SK-N-SH treated with all-trans-retinoic acid at 6 μM for 48 hours (cell line): ENCODE data around the gene YPEL4.

Experiments used
- ATAC-seq: fragments of 200-7000 bp; cut with Tn5 transposase; 3 replicates; pipeline ENCODE4 v1.9.1; 2020; ENCODE audit warnings: mild to moderate bottlenecking, moderate library complexity
- BACH2 ChIP-seq: fragments of 250-450 bp; sonication (Bioruptor Pico); IDR thresholded peaks from 2 replicates; pipeline ENCODE4 v1.9.0; 2021; ENCODE audit warnings: mild to moderate bottlenecking, borderline replicate concordance
- CSDC2 ChIP-seq: fragments of 250-450 bp; sonication (Bioruptor Pico); IDR thresholded peaks from 2 replicates; pipeline ENCODE4 v1.5.0; 2020; ENCODE audit warnings: mild to moderate bottlenecking, moderate library complexity
- ESRRG ChIP-seq: fragments of 250-450 bp; sonication (Bioruptor Pico); IDR thresholded peaks from 2 replicates; pipeline ENCODE4 v1.6.1; 2021; ENCODE audit warnings: mild to moderate bottlenecking
- GLIS3 ChIP-seq: fragments of 250-450 bp; sonication (Bioruptor Pico); IDR thresholded peaks from 2 replicates; pipeline ENCODE4 v1.5.0; 2020; ENCODE audit warnings: mild to moderate bottlenecking, moderate library complexity
- ISL1 ChIP-seq: fragments of 250-450 bp; sonication (Bioruptor Pico); IDR thresholded peaks from 2 replicates; pipeline ENCODE4 v2.1.2; 2022; ENCODE audit warnings: mild to moderate bottlenecking, moderate library complexity
- OSR1 ChIP-seq: fragments of 250-450 bp; sonication (Bioruptor Pico); IDR thresholded peaks from 2 replicates; pipeline ENCODE4 v1.8.0; 2022; ENCODE audit warnings: moderate library complexity, mild to moderate bottlenecking, inconsistent platforms
- PPARA ChIP-seq: fragments of 250-450 bp; sonication (Bioruptor Pico); IDR thresholded peaks from 2 replicates; pipeline ENCODE4 v1.5.0; 2020; ENCODE audit warnings: mild to moderate bottlenecking, borderline replicate concordance
- RARB ChIP-seq: fragments of 250-450 bp; sonication (Bioruptor Pico); IDR thresholded peaks from 2 replicates; pipeline ENCODE4 v1.8.0; 2021; ENCODE audit warnings: mild to moderate bottlenecking, moderate library complexity
- SNAI2 ChIP-seq: fragments of 250-450 bp; sonication (Bioruptor Pico); IDR thresholded peaks from 2 replicates; pipeline ENCODE4 v1.5.0; 2020; ENCODE audit warnings: mild to moderate bottlenecking, moderate library complexity
- TCF4 ChIP-seq: fragments of 250-450 bp; sonication (Bioruptor Pico); IDR thresholded peaks from 2 replicates; pipeline ENCODE4 v1.8.0; 2021; ENCODE audit warnings: mild to moderate bottlenecking, moderate library complexity, borderline replicate concordance
- TOX ChIP-seq: fragments of 250-450 bp; sonication (Bioruptor Pico); IDR thresholded peaks from 2 replicates; pipeline ENCODE4 v1.8.0; 2021; ENCODE audit warnings: mild to moderate bottlenecking, moderate library complexity, borderline replicate concordance
- ZC3H10 ChIP-seq: fragments of 250-450 bp; sonication (Bioruptor Pico); IDR thresholded peaks from 2 replicates; pipeline ENCODE4 v1.5.1; 2021; ENCODE audit warnings: mild to moderate bottlenecking, moderate library complexity
- ZFP3 ChIP-seq: fragments of 250-450 bp; sonication (Bioruptor Pico); IDR thresholded peaks from 2 replicates; pipeline ENCODE4 v1.5.0; 2020; ENCODE audit warnings: mild to moderate bottlenecking, moderate library complexity
- ZFP30 ChIP-seq: fragments of 450-650 bp; formaldehyde crosslinking; IDR thresholded peaks from 2 replicates; pipeline ENCODE4 v1.5.0; 2022; ENCODE audit warnings: mild to moderate bottlenecking, moderate library complexity
- ZNF565 ChIP-seq: fragments of 450-650 bp; formaldehyde crosslinking; conservative IDR thresholded peaks from 2 replicates; pipeline ENCODE4 v1.5.0; 2020; ENCODE audit warnings: low read depth, mild to moderate bottlenecking, moderate library complexity
- ZNF70 ChIP-seq: fragments of 450-650 bp; formaldehyde crosslinking; IDR thresholded peaks from 2 replicates; pipeline ENCODE4 v1.5.0; 2020; ENCODE audit warnings: mild to moderate bottlenecking, moderate library complexity
- ZNF8 ChIP-seq: fragments of 450-650 bp; formaldehyde crosslinking; IDR thresholded peaks from 2 replicates; pipeline ENCODE4 v1.5.0; 2020; ENCODE audit warnings: mild to moderate bottlenecking, moderate library complexity
- TF ChIP-seq, protein P1 (sequence below): fragments of 250-450 bp; sonication (Bioruptor Pico); IDR thresholded peaks from 2 replicates; pipeline ENCODE4 v1.5.0; 2020; ENCODE audit warnings: mild to moderate bottlenecking, moderate library complexity
- TF ChIP-seq, protein P2 (sequence below): fragments of 250-450 bp; sonication (Bioruptor Pico); IDR thresholded peaks from 2 replicates; pipeline ENCODE4 v1.8.0; 2021; ENCODE audit warnings: low read depth, mild to moderate bottlenecking, moderate library complexity, borderline replicate concordance
- TF ChIP-seq, protein P3 (sequence below): fragments of 250-450 bp; sonication (Bioruptor Pico); IDR thresholded peaks from 2 replicates; pipeline ENCODE4 v1.5.1; 2020; ENCODE audit warnings: low read depth, mild to moderate bottlenecking, moderate library complexity
- TF ChIP-seq, protein P4 (sequence below): fragments of 250-450 bp; sonication (Bioruptor Pico); IDR thresholded peaks from 2 replicates; pipeline ENCODE4 v1.5.1; 2021; ENCODE audit warnings: mild to moderate bottlenecking, moderate library complexity
- TF ChIP-seq, protein P5 (sequence below): fragments of 250-450 bp; sonication (Bioruptor Pico); IDR thresholded peaks from 2 replicates; pipeline ENCODE4 v1.8.0; 2020; ENCODE audit warnings: mild to moderate bottlenecking, moderate library complexity, borderline replicate concordance

The YPEL4 gene

DNA sequence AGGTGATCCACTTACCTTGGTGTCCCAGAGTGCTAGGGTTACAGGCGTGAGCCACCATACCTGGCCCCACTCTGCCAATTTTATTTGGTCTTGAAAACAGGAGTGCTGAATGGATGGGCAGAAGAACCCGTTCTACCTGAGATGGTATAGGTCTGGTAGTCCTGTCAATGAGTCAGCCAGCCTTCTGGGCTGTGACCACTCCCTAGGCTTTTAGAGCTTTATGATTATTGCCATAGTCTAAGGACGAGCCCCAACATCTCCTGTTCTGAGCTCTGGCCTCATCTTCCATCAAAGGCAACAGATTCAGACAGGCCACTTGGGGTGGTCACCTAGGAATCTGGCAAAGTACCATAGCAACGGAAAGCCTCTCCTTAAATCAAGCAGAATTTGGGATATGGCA, 29.7 kb upstream of the YPEL4 start:
- no peak for ATAC-seq
- TF ChIP-seq ZNF565 (CRISPR knock-in tag) = no peak
- no peak for TF ChIP-seq RARB
- TF ChIP-seq, protein P1, sequence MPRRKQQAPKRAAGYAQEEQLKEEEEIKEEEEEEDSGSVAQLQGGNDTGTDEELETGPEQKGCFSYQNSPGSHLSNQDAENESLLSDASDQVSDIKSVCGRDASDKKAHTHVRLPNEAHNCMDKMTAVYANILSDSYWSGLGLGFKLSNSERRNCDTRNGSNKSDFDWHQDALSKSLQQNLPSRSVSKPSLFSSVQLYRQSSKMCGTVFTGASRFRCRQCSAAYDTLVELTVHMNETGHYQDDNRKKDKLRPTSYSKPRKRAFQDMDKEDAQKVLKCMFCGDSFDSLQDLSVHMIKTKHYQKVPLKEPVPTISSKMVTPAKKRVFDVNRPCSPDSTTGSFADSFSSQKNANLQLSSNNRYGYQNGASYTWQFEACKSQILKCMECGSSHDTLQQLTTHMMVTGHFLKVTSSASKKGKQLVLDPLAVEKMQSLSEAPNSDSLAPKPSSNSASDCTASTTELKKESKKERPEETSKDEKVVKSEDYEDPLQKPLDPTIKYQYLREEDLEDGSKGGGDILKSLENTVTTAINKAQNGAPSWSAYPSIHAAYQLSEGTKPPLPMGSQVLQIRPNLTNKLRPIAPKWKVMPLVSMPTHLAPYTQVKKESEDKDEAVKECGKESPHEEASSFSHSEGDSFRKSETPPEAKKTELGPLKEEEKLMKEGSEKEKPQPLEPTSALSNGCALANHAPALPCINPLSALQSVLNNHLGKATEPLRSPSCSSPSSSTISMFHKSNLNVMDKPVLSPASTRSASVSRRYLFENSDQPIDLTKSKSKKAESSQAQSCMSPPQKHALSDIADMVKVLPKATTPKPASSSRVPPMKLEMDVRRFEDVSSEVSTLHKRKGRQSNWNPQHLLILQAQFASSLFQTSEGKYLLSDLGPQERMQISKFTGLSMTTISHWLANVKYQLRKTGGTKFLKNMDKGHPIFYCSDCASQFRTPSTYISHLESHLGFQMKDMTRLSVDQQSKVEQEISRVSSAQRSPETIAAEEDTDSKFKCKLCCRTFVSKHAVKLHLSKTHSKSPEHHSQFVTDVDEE = no peak
- no peak for TF ChIP-seq ZFP3 (CRISPR knock-in tag)
- no peak for TF ChIP-seq TCF4 (CRISPR knock-in tag)
- TF ChIP-seq, all 23 proteins: peak for 0

DNA sequence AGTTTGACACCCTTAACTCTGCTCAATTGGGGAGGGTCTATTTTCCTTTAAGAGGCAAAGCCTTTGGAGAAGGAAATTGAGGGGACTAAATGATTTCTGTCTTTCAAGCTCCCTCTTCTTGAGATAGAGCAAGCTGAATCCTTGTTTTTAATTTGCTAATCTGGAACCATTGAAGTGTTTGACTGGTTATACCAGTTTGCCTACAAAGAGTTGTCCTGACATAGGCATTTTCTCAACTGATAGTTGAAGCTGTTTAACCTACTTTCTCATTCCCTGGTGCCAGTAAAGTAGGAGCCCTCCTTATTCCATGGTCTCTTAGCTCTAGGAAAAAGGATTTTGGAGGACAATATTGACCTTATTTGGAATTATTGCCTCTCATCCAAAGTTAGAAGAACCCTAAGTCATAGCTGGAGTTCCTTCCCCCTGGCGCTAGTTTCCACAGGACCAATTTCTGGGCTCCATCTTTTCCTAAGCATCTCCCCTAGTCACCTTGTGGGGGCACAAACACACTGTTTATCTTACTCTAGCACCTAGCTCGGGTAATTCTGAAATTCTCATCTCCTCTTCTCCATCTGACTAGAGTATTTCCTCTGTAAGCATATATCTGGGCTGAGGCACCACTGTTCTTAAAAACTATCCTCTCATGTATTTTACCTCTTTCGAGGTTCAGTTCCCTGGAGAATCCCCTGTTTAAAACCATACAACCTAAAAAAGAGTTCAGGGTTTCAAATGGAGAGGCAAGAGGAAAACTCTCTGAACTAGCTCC, 25.6 kb upstream of the YPEL4 start:
- TF ChIP-seq, protein P2, sequence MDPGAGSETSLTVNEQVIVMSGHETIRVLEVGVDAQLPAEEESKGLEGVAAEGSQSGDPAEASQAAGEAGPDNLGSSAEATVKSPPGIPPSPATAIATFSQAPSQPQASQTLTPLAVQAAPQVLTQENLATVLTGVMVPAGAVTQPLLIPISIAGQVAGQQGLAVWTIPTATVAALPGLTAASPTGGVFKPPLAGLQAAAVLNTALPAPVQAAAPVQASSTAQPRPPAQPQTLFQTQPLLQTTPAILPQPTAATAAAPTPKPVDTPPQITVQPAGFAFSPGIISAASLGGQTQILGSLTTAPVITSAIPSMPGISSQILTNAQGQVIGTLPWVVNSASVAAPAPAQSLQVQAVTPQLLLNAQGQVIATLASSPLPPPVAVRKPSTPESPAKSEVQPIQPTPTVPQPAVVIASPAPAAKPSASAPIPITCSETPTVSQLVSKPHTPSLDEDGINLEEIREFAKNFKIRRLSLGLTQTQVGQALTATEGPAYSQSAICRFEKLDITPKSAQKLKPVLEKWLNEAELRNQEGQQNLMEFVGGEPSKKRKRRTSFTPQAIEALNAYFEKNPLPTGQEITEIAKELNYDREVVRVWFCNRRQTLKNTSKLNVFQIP (CRISPR knock-in tag) = no peak
- TF ChIP-seq, protein P3, sequence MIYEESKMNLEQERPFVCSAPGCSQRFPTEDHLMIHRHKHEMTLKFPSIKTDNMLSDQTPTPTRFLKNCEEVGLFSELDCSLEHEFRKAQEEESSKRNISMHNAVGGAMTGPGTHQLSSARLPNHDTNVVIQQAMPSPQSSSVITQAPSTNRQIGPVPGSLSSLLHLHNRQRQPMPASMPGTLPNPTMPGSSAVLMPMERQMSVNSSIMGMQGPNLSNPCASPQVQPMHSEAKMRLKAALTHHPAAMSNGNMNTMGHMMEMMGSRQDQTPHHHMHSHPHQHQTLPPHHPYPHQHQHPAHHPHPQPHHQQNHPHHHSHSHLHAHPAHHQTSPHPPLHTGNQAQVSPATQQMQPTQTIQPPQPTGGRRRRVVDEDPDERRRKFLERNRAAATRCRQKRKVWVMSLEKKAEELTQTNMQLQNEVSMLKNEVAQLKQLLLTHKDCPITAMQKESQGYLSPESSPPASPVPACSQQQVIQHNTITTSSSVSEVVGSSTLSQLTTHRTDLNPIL (CRISPR knock-in tag) = no peak
- TF ChIP-seq OSR1 (CRISPR knock-in tag) (no peak), PPARA (CRISPR knock-in tag) (no peak), ZFP3 (CRISPR knock-in tag) (no peak), SNAI2 (CRISPR knock-in tag) (no peak), CSDC2 (no peak), ZNF70 (CRISPR knock-in tag) (no peak), ZFP30 (no peak), ESRRG (CRISPR knock-in tag) (no peak), ZNF565 (CRISPR knock-in tag) (no peak), ZNF8 (CRISPR knock-in tag) (no peak), BACH2 (no peak), ISL1 (CRISPR knock-in tag) (no peak), RARB (no peak), GLIS3 (CRISPR knock-in tag) (no peak), TOX (CRISPR knock-in tag) (no peak)
- TF ChIP-seq, protein P4, sequence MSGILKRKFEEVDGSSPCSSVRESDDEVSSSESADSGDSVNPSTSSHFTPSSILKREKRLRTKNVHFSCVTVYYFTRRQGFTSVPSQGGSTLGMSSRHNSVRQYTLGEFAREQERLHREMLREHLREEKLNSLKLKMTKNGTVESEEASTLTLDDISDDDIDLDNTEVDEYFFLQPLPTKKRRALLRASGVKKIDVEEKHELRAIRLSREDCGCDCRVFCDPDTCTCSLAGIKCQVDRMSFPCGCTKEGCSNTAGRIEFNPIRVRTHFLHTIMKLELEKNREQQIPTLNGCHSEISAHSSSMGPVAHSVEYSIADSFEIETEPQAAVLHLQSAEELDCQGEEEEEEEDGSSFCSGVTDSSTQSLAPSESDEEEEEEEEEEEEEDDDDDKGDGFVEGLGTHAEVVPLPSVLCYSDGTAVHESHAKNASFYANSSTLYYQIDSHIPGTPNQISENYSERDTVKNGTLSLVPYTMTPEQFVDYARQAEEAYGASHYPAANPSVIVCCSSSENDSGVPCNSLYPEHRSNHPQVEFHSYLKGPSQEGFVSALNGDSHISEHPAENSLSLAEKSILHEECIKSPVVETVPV (CRISPR knock-in tag) = no peak
- TF ChIP-seq, protein P5, sequence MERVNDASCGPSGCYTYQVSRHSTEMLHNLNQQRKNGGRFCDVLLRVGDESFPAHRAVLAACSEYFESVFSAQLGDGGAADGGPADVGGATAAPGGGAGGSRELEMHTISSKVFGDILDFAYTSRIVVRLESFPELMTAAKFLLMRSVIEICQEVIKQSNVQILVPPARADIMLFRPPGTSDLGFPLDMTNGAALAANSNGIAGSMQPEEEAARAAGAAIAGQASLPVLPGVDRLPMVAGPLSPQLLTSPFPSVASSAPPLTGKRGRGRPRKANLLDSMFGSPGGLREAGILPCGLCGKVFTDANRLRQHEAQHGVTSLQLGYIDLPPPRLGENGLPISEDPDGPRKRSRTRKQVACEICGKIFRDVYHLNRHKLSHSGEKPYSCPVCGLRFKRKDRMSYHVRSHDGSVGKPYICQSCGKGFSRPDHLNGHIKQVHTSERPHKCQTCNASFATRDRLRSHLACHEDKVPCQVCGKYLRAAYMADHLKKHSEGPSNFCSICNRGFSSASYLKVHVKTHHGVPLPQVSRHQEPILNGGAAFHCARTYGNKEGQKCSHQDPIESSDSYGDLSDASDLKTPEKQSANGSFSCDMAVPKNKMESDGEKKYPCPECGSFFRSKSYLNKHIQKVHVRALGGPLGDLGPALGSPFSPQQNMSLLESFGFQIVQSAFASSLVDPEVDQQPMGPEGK = no peak
- no peak for ATAC-seq

DNA sequence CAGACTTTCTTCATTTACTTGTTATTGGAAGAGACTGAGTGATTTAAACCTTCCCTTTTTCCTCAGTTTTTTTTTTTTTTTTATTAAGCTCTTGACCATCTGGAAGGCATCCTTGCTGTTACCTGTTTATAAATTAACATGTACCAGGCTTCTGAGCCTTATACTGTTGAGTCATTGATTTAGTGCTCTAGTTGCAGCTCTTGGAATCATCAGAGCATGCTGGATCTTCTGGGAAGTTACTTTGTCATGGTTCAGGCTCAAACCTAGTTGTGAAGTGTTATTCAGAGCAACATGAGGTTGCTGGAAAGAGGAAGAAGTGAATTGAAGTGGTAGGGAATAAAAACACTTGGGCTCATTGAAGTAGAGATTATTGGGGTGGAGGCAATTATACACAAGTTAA, 24.5 kb upstream of the YPEL4 start:
- TF ChIP-seq ZFP30 (no peak), ZNF565 (CRISPR knock-in tag) (no peak), GLIS3 (CRISPR knock-in tag) (no peak), RARB (no peak), TCF4 (CRISPR knock-in tag) (no peak), ZC3H10 (CRISPR knock-in tag) (no peak), ISL1 (CRISPR knock-in tag) (no peak), ZNF70 (CRISPR knock-in tag) (no peak), BACH2 (no peak), OSR1 (CRISPR knock-in tag) (no peak), SNAI2 (CRISPR knock-in tag) (no peak)
- TF ChIP-seq, all 23 proteins: peak for 0

More for the DNA sequence above, 24.5 kb upstream of the YPEL4 start:
- no peak for ATAC-seq
